Measurements from ENCODE around the gene ZNF407.

The ZNF407 gene

GRCh38 chr18:74635224-74635975, 37.7 kb downstream of the ZNF407 start:
- no peak for TF ChIP-seq CTCF (IDR thresholded peaks at IDR 0.05; ENCODE audit: poor library complexity, severe bottlenecking)
- ATAC-seq (ENCODE audit: low read depth) (no peak), DNase-seq (ENCODE audit: low spot score) (no peak)
- no peaks in the 10 kb centered on the region for H3K4me1 ChIP-seq (ENCODE audit: insufficient read depth, poor library complexity, severe bottlenecking)
- no peaks in the 10 kb centered on the region for H3K27me3 ChIP-seq (ENCODE audit: insufficient read depth, poor library complexity, severe bottlenecking)
- H3K36me3 ChIP-seq (ENCODE audit: low read depth): 0 out of 2 replicates have a peak, but pooled peaks cover 7% of the 10 kb centered on the region
- H3K9me3 ChIP-seq (ENCODE audit: severe bottlenecking): no peaks in the 10 kb centered on the region
- no peak overlapping the region for H3K27ac ChIP-seq (ENCODE audit: poor library complexity, severe bottlenecking)
- no peak overlapping the region for H3K4me3 ChIP-seq (ENCODE audit: severe bottlenecking)

- ATAC-seq (ENCODE audit: low read depth): no peak
- no peak overlapping the region for H3K27ac ChIP-seq (ENCODE audit: poor library complexity, severe bottlenecking)
- no peaks in the 10 kb centered on the region for H3K27me3 ChIP-seq (ENCODE audit: insufficient read depth, poor library complexity, severe bottlenecking)
- peaks cover 12% of the 10 kb centered on the region; the same call in 1 of the 2 replicates for H3K36me3 ChIP-seq (ENCODE audit: low read depth)
- no peak overlapping the region for H3K4me3 ChIP-seq (ENCODE audit: severe bottlenecking)
- TF ChIP-seq CTCF (IDR thresholded peaks at IDR 0.05; ENCODE audit: poor library complexity, severe bottlenecking): no peak
- H3K4me1 ChIP-seq (ENCODE audit: insufficient read depth, poor library complexity, severe bottlenecking): no peaks in the 10 kb centered on the region
- no peaks in the 10 kb centered on the region for H3K9me3 ChIP-seq (ENCODE audit: severe bottlenecking)
- DNase-seq (ENCODE audit: low spot score): no peak
These were observed 39.4 kb downstream of the ZNF407 start for GRCh38 chr18:74637070-74637469.

DNA sequence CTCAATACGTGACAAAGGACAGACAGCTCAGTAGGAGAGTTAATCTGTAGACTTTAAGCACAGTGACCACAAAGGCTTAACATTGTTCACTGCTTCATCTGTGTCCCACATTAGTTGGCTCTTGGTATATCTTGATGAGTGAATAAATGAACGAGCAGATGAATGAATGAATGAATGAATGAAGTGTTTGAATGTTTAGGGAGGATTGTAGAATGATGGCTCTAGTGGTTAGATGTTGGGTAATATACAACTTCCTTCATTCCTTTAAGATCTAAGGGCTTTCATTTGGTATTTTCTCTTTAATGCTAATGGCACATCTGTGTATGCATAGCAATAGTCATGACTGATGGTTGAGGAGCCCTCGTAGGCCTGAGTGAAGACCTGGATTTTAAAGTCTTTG, 40.5 kb downstream of the ZNF407 start:
- Histone ChIP-seq H3K27me3 (ENCODE audit: insufficient read depth, poor library complexity, severe bottlenecking) (no peaks in the 10 kb centered on the region), H3K9me3 (ENCODE audit: severe bottlenecking) (no peaks in the 10 kb centered on the region), H3K27ac (ENCODE audit: poor library complexity, severe bottlenecking) (no peak overlapping the region), H3K36me3 (ENCODE audit: low read depth) (peaks cover 8% of the 10 kb centered on the region; the same call in 1 of the 2 replicates), H3K4me3 (ENCODE audit: severe bottlenecking) (no peak overlapping the region), H3K4me1 (ENCODE audit: insufficient read depth, poor library complexity, severe bottlenecking) (no peaks in the 10 kb centered on the region)
- no peak for DNase-seq (ENCODE audit: low spot score)
- no peak for TF ChIP-seq CTCF (IDR thresholded peaks at IDR 0.05; ENCODE audit: poor library complexity, severe bottlenecking)
- no peak for ATAC-seq (ENCODE audit: low read depth)

DNA sequence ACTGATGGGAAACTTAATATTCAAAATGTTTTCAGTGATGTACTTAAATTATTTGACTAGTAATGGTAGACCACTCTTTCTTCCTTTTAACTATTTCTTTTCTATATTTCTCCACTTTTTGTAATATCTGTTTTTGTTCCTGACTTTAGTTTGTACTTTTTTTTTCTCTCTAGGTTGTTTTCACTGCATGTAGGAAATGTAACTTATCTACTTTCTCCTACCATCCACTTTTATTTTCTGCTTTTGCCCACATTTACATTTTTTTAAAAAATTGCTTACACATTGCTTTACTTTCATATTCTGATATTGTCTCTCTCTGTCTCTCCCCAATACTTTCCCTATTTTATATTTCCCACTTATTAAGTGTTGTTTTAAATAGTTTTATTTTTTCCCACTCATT, 47.0 kb downstream of the ZNF407 start:
- H3K9me3 ChIP-seq (ENCODE audit: severe bottlenecking): no peaks in the 10 kb centered on the region
- H3K27ac ChIP-seq (ENCODE audit: poor library complexity, severe bottlenecking): no peak overlapping the region
- DNase-seq (ENCODE audit: low spot score) (no peak), ATAC-seq (ENCODE audit: low read depth) (no peak)
- no peaks in the 10 kb centered on the region for H3K4me1 ChIP-seq (ENCODE audit: insufficient read depth, poor library complexity, severe bottlenecking)
- TF ChIP-seq CTCF (IDR thresholded peaks at IDR 0.05; ENCODE audit: poor library complexity, severe bottlenecking): no peak
- no peak overlapping the region for H3K4me3 ChIP-seq (ENCODE audit: severe bottlenecking)
- H3K27me3 ChIP-seq (ENCODE audit: insufficient read depth, poor library complexity, severe bottlenecking): no peaks in the 10 kb centered on the region
- peaks cover 7% of the 10 kb centered on the region; the same call in 1 of the 2 replicates for H3K36me3 ChIP-seq (ENCODE audit: low read depth)

GRCh38 chr18:74645679-74646078, 48.0 kb downstream of the ZNF407 start:
- no peak for ATAC-seq (ENCODE audit: low read depth)
- no peak for TF ChIP-seq CTCF (IDR thresholded peaks at IDR 0.05; ENCODE audit: poor library complexity, severe bottlenecking)
- no peak overlapping the region for H3K27ac ChIP-seq (ENCODE audit: poor library complexity, severe bottlenecking)
- H3K4me1 ChIP-seq (ENCODE audit: insufficient read depth, poor library complexity, severe bottlenecking): no peaks in the 10 kb centered on the region
- no peaks in the 10 kb centered on the region for H3K9me3 ChIP-seq (ENCODE audit: severe bottlenecking)
- no peaks in the 10 kb centered on the region for H3K27me3 ChIP-seq (ENCODE audit: insufficient read depth, poor library complexity, severe bottlenecking)
- H3K36me3 ChIP-seq (ENCODE audit: low read depth): peaks cover 7% of the 10 kb centered on the region; the same call in 1 of the 2 replicates
- no peak for DNase-seq (ENCODE audit: low spot score)
- H3K4me3 ChIP-seq (ENCODE audit: severe bottlenecking): no peak overlapping the region

Measured in RWPE2 (cell line).